ENCODE results near the gene ADAMTS12.

The ADAMTS12 gene

GRCh38 chr5:33891788-33892619 is at the start of gene ADAMTS12:
Gene ADAMTS12, minus strand, starts transcription at chr5:33891990. Its CDS starts 134 bp downstream, at chr5:33891856.
- TF ChIP-seq CTCF (IDR thresholded peaks at IDR 0.05): no peak

DNA sequence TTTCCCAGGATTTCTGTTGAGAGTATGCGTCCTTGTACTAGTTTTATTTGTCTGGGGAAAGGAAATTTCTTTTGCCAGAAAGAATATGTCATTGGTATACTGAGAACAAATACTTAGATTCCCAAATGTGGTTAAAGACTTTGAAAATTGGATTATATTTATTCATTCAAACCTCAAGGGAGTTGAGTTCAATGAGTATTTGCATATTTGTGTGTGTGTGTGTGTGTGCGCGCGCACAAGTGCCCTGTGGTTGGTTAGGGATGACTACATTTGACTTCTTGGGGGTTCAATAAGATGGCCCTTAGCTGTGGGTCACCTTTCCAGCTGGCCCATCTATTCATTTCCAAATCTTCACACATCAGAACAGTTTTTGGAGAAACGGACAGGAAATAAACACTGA is 49.3 kb upstream of the ADAMTS12 start:
- no peak for TF ChIP-seq CTCF (IDR thresholded peaks at IDR 0.05)

- TF ChIP-seq CTCF (IDR thresholded peaks at IDR 0.05): no peak
Observed at GRCh38 chr5:33939556-33940262, 47.9 kb upstream of the ADAMTS12 start.

- no peak for TF ChIP-seq CTCF (IDR thresholded peaks at IDR 0.05)
Observed at GRCh38 chr5:33938881-33939280, 47.1 kb upstream of the ADAMTS12 start.

DNA sequence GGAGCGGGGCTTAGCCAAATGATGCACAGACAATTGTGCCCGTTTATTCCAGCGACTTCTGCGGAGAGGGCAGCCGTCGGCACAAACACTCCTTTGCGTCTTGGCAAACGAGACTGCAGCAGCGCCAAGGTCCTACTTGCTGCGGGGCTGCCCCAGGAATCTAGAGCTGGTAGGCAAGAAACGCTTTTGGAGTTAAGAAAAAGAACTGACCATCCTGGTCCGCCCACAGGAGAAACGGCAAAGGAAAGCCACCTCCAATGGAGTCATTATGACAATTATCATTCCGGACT is 46.7 kb upstream of the ADAMTS12 start:
- no peak for TF ChIP-seq CTCF (IDR thresholded peaks at IDR 0.05)

DNA sequence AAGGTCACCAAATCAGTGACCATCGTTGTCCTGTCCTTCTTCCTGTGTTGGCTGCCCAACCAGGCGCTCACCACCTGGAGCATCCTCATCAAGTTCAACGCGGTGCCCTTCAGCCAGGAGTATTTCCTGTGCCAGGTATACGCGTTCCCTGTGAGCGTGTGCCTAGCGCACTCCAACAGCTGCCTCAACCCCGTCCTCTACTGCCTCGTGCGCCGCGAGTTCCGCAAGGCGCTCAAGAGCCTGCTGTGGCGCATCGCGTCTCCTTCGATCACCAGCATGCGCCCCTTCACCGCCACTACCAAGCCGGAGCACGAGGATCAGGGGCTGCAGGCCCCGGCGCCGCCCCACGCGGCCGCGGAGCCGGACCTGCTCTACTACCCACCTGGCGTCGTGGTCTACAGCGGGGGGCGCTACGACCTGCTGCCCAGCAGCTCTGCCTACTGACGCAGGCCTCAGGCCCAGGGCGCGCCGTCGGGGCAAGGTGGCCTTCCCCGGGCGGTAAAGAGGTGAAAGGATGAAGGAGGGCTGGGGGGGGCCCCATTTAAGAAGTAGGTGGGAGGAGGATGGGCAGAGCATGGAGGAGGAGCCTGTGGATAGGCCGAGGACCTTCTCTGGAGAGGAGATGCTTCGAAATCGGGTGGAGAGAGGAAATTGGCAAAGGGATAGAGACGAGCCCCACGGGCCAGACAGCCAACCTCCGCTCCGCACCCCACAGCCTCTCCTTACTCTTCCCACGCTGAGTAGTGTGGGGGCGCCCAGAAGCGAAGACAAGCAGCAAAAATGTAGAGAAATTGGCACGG is 46.1 kb upstream of the ADAMTS12 start:
- TF ChIP-seq CTCF (IDR thresholded peaks at IDR 0.05): no peak

DNA sequence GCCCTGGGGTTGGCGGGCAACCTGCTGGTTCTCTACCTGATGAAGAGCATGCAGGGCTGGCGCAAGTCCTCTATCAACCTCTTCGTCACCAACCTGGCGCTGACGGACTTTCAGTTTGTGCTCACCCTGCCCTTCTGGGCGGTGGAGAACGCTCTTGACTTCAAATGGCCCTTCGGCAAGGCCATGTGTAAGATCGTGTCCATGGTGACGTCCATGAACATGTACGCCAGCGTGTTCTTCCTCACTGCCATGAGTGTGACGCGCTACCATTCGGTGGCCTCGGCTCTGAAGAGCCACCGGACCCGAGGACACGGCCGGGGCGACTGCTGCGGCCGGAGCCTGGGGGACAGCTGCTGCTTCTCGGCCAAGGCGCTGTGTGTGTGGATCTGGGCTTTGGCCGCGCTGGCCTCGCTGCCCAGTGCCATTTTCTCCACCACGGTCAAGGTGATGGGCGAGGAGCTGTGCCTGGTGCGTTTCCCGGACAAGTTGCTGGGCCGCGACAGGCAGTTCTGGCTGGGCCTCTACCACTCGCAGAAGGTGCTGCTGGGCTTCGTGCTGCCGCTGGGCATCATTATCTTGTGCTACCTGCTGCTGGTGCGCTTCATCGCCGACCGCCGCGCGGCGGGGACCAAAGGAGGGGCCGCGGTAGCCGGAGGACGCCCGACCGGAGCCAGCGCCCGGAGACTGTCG is 45.4 kb upstream of the ADAMTS12 start:
- TF ChIP-seq CTCF (IDR thresholded peaks at IDR 0.05): no peak

Data from LNCAP (cell line).